Heart left ventricle (tissue), 16 donors: ENCODE measurements around the gene WBP1L. TPM values are rescaled to one million over a fixed set of nuclear protein-coding genes. Genes with fewer than 3 reads are reported as not detected.
"Not testable (repeated sequence)": the region's sequence is repeated elsewhere in the genome, so short reads cannot be mapped to it uniquely, and the experiment has no call there.

ENCODE experiments used
- ATAC-seq, 4 donors: fragments of 200-7000 bp; cut with Tn5 transposase; one replicate each; pipeline ENCODE4 v1.9.1; 2020 to 2022; ENCODE audit warnings: moderate library complexity in 4 of 4, mild to moderate bottlenecking in 3 of 4, moderate number of reproducible peaks in 1 of 4
- DNase-seq, 5 donors: peaks; one replicate each; pipeline ENCODE4 v3.0.0-alpha.2; 2020
- H3K27ac ChIP-seq, 12 donors: fragments of 200-600 bp; sonication (generic) in 4 of 12; one replicate each; pipeline versions ENCODE4 v1.5.0 to v1.8.0; 2016 to 2022; ENCODE audit warnings: mild to moderate bottlenecking in 2 of 12
- H3K27me3 ChIP-seq, 9 donors: fragments of 200-600 bp; sonication (generic) in 2 of 9; one replicate each; pipeline versions ENCODE4 v1.5.1 to v1.8.0; 2016 to 2022; ENCODE audit warnings: mild to moderate bottlenecking in 3 of 9
- H3K36me3 ChIP-seq, 9 donors: fragments of 200-600 bp; sonication (generic) in 2 of 9; one replicate each; pipeline versions ENCODE4 v1.5.0 to v1.8.0; 2018 to 2022; ENCODE audit warnings: mild to moderate bottlenecking in 2 of 9
- H3K4me1 ChIP-seq, 12 donors: fragments of 200-600 bp; sonication (generic) in 4 of 12; one replicate each; pipeline versions ENCODE4 v1.5.0 to v1.8.0; 2016 to 2022; ENCODE audit warnings: mild to moderate bottlenecking in 3 of 12
- H3K4me3 ChIP-seq, 12 donors: fragments of 200-600 bp; sonication (generic) in 4 of 12; one replicate each; pipeline versions ENCODE4 v1.5.0 to v1.8.0; 2017 to 2022; ENCODE audit warnings: mild to moderate bottlenecking in 9 of 12, moderate library complexity in 4 of 12
- H3K9me3 ChIP-seq, 12 donors: fragments of 200-600 bp; sonication (generic) in 4 of 12; one replicate each; pipeline versions ENCODE4 v1.5.0 to v1.8.0; 2016 to 2022; ENCODE audit warnings: mild to moderate bottlenecking in 1 of 12
- POLR2A ChIP-seq, 2 donors: fragments of 450-650 bp; IDR thresholded peaks; one replicate each; pipeline ENCODE4 v1.6.1; 2017; ENCODE audit warnings: antibody characterized with exemption in 2 of 2, mild to moderate bottlenecking in 2 of 2, moderate library complexity in 2 of 2
- WGBS, 4 donors: extraction: QIAGEN DNeasy Blood & Tissue Kit in 2 of 4; methylation state at CpG; one replicate each; pipeline versions ENCODE4 v1.1.5 to v1.1.7; 2013 to 2018; 5-methylcytosine and 5-hydroxymethylcytosine counted together
- intact Hi-C, 10 donors: fragments of 100-400 bp; cut with DNase I; formaldehyde crosslinking; loops; one replicate each; pipeline versions ENCODE4 v1.11.1 to v1.14.2; 2022
- polyA plus RNA-seq, 2 donors: library from polyadenylated mRNA; stranded (reverse); fragments of 200-250 nt; gene quantifications; one replicate each; pipeline ENCODE4 v1.2.3, GENCODE V29; 2013
- total RNA-seq, 9 donors: library from RNA; depleted of rRNA in 2 of 9; stranded (reverse); fragments of >200 nt in 2 of 9; fragmentation: NEBNext Ultra II Directional in 3 of 9; extraction: Animal tissue kit (Norgen Biotek cat#: 25700) in 3 of 9; gene quantifications; one replicate each; pipeline versions ENCODE4 v1.1.0 to v1.2.4, GENCODE V29; 2016 to 2023
- TF ChIP-seq, protein P1 (sequence below), 12 donors: fragments of 200-600 bp; sonication (generic) in 4 of 12; IDR thresholded peaks; one replicate each; pipeline versions ENCODE4 v1.5.0 to v1.8.0; 2018 to 2022; ENCODE audit warnings: antibody characterized with exemption in 12 of 12, mild to moderate bottlenecking in 5 of 12
- donor health status: ischemic (EF 13 %, LVEDD 7.1; RV severe dilation, severe dysfunction).
- donor health status: healthy with polysubstance abuse.
- donor health status: DM: no; HTN: yes; CAD: no.
- donor health status: DM: no; HTN: no; CAD: no.
- donor health status: ischemic (EF 25% LVEDD 6.9; RV normal size, moderate dysfunction).
- donor health status: ischemic (EF 25% LVEDD 5.7; RV mildly dilated, moderate dysfunction).
- donor health status: healthy.
- donor health status: DM: yes; HTN: yes; CAD: no.
- donor health status: ischemic (EF 35%, LVEDD 5.7; RV mildly dilated, moderate dysfunction).
- donor health status: nonischemic (EF 11% LVEDD 7.7; RV severe dilation, severe dysfunction).
- donor health status: DM: yes; HTN: yes; CAD: no.
- donor health status: PGD.
- donor health status: ischemic (EF 29% LVEDD 5.4; RV normal size, mild dysfunction).
- donor health status: nonischemic (EF 23%, LVEDD 6.1; RV moderate dilation, normal function).

WBP1L gene
- total and polyA plus RNA-seq, 11 donors = 10.7 to 75.1 (median 27.6) TPM

DNA sequence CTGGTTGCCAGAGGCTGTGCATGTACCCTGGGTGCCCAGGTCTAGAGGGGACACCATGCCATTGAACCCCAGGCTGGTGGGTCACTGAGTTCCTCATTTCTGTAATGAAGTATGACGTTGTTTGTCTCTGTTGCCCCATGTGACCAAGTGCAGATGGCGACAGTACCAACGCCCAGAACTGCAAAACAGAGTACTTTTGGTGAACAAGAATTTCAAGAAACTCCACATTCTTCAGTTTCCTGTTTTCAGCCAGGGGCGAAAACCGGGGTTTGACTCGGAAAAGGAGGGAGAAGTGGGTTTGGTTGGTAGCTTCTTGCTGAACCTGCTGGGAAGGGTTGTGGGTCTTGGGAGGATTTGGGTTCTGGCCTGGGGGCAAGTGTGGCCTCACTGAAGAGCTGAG, 75.3 kb downstream of the WBP1L start:
- Histone ChIP-seq H3K27me3 (no peaks in the 10 kb centered on the region), H3K4me3 (no peak overlapping the region), H3K36me3 (peaks cover 0 to 11% (median 3%) of the 10 kb centered on the region in 9 donors), H3K4me1 (peaks cover 6 to 49% (median 31%) of the 10 kb centered on the region in 12 donors), H3K9me3 (no peaks in the 10 kb centered on the region), H3K27ac (peak overlapping the region in 10 of 12 donors; percentile 4 to 98 (median 64))
- TF ChIP-seq, protein P1, sequence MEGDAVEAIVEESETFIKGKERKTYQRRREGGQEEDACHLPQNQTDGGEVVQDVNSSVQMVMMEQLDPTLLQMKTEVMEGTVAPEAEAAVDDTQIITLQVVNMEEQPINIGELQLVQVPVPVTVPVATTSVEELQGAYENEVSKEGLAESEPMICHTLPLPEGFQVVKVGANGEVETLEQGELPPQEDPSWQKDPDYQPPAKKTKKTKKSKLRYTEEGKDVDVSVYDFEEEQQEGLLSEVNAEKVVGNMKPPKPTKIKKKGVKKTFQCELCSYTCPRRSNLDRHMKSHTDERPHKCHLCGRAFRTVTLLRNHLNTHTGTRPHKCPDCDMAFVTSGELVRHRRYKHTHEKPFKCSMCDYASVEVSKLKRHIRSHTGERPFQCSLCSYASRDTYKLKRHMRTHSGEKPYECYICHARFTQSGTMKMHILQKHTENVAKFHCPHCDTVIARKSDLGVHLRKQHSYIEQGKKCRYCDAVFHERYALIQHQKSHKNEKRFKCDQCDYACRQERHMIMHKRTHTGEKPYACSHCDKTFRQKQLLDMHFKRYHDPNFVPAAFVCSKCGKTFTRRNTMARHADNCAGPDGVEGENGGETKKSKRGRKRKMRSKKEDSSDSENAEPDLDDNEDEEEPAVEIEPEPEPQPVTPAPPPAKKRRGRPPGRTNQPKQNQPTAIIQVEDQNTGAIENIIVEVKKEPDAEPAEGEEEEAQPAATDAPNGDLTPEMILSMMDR (IDR thresholded peaks at IDR 0.05) = no peak
- TF ChIP-seq POLR2A (IDR thresholded peaks at IDR 0.05) = no peak
- intact Hi-C loops = loop anchor here in 7 of 10 donors (5.0 to 10.0 kb wide), 7 partner anchors 42 to 92 kb away; partner anchors contain the start of gene WBP1L (in 2 of the 7)
- WGBS, 4 donors = 77 to 90% (median 81%) methylated on average over 6 of the region's 6 CpGs
- ATAC-seq (peak in 3 of 4 donors; percentile 19 to 30 (median 20)), DNase-seq (peak in 3 of 5 donors; percentile 43 to 61 (median 50))

DNA sequence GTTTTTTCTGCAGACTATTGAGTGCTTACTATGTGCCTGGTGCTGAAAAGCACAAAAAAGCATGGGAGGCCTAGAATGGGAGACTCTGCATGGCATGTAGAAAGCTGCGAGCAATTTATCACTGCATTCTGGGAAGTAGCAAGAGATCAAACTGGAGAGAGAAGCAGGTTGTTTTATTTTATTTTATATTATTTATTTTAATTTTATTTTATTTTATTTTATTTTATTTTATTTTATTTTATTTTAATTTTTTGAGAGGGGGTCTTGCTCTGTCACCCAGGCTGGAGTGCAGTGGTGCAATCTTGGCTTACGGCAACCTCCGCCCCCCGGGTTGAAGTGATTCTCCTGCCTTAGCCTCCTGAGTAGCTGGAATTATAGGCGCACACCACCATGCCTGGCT, 76.3 kb downstream of the WBP1L start:
- peak overlapping the region in 5 of 12 donors; percentile 4 to 98 (median 47) for H3K27ac ChIP-seq
- not testable (repeated sequence) for DNase-seq, ATAC-seq

DNA sequence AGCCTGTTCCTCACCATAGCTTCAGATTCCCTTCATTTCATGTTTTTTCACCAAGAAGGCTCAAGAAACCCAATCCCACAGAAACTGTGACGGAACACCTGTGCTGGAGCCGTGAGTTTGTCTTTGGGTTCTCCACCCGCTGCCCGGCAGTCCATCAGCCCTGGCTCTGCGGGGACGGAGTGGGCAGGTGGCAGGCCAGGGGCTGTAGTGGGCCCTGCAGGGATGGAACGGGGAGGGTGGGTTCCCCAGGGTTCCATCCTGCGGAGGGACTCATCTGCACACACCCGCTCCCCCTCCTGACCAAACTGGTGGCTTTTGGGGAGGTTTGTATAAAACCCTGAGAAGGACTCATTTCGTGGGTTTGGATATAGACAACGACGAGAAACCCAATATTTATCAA, 78.5 kb downstream of the WBP1L start:
- TF ChIP-seq, protein P1 (IDR thresholded peaks at IDR 0.05) = no peak
- no peak for TF ChIP-seq POLR2A (IDR thresholded peaks at IDR 0.05)
- no peaks in the 10 kb centered on the region for H3K27me3 ChIP-seq
- H3K27ac ChIP-seq = no peak overlapping the region
- peaks cover 0 to 17% (median under 1%) of the 10 kb centered on the region in 12 donors for H3K4me1 ChIP-seq
- no peak for DNase-seq
- H3K4me3 ChIP-seq = no peak overlapping the region
- intact Hi-C loops = no loop called here
- 93 to 98% (median 95%) methylated on average over 12 of the region's 12 CpGs for WGBS, 4 donors
- no peaks in the 10 kb centered on the region for H3K9me3 ChIP-seq
- H3K36me3 ChIP-seq = no peaks in the 10 kb centered on the region
- no peak for ATAC-seq

More for the DNA sequence above, 76.3 kb downstream of the WBP1L start:
- H3K9me3 ChIP-seq, intact Hi-C loops, H3K27me3 ChIP-seq, H3K4me3 ChIP-seq, H3K36me3 ChIP-seq: not testable (repeated sequence)
- 97 to 98% (median 97%) methylated on average over 5 of the region's 5 CpGs for WGBS, 4 donors
- peaks cover 4 to 39% (median 22%) of the 10 kb centered on the region in 12 donors for H3K4me1 ChIP-seq

DNA sequence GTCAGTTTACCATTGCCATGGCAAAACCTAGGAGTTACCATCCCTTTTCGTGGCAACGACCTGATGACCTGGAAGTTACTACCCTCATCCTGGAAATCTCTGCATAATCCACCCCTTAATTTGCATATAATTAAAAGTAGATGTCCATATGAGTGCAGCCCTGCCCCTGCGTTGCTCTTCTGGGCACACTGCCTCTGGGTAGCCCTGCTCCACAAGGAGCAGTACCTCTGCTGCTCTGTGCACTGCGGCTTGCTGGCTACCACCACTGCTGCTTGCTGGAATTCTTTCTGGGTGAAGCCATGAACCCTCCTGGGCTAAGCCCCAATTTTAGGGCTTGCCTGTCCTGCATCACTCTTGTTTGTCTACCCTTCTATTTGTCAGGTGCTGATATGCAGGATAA, 80.9 kb downstream of the WBP1L start:
- no peak overlapping the region for H3K4me3 ChIP-seq
- TF ChIP-seq POLR2A (IDR thresholded peaks at IDR 0.05) = no peak
- TF ChIP-seq, protein P1 (IDR thresholded peaks at IDR 0.05) = no peak
- DNase-seq = no peak
- peaks cover 0 to 4% (median 0%) of the 10 kb centered on the region in 12 donors for H3K4me1 ChIP-seq
- no peak overlapping the region for H3K27ac ChIP-seq
- H3K36me3 ChIP-seq = no peaks in the 10 kb centered on the region
- no peaks in the 10 kb centered on the region for H3K27me3 ChIP-seq
- WGBS, 4 donors = 91 to 97% (median 95%) methylated on average over 4 of the region's 4 CpGs
- no peak for ATAC-seq
- no peaks in the 10 kb centered on the region for H3K9me3 ChIP-seq
- intact Hi-C loops = loop anchor here in 1 of 10 donors (5.0 kb wide), 1 partner anchor 82 kb away; the partner anchor contains the start of gene WBP1L
